HL-60 (cell line): Measurements from ENCODE around the gene NCOA3.
"Not testable (repeated sequence)": the region's sequence is repeated elsewhere in the genome, so short reads cannot be mapped to it uniquely, and the experiment has no call there.

Experiments used
- DNase-seq, 2 experiments: peaks; one replicate each; pipeline ENCODE4 v3.0.0-alpha.2; 2010 to 2020; ENCODE audit warnings: low read depth in 1 of 2, low spot score in 1 of 2
- H3K27ac ChIP-seq: fragments of 250-450 bp; sonication (Bioruptor Pico); replicated peaks from 2 replicates; pipeline ENCODE4 v1.5.1; 2020; ENCODE audit warnings: mild to moderate bottlenecking, moderate library complexity
- H3K27me3 ChIP-seq: fragments of 250-450 bp; sonication (Bioruptor Pico); 2 replicates; pipeline ENCODE4 v1.5.1; 2021; ENCODE audit warnings: mild to moderate bottlenecking, moderate library complexity; ENCODE audit not compliant: insufficient read depth, poor library complexity, severe bottlenecking
- H3K4me3 ChIP-seq: replicated peaks from 2 replicates; pipeline ENCODE4 v1.5.1; 2011; ENCODE audit warnings: mild to moderate bottlenecking, control low read depth, low read length; ENCODE audit not compliant: insufficient read depth
- GABPA ChIP-seq: IDR thresholded peaks from 2 replicates; pipeline ENCODE4 v1.6.1; 2012; ENCODE audit warnings: low read depth
- POLR2AphosphoS5 ChIP-seq: IDR thresholded peaks from 2 replicates; pipeline ENCODE4 v1.6.1; 2012; ENCODE audit warnings: low read depth
- REST ChIP-seq: IDR thresholded peaks from 2 replicates; pipeline ENCODE4 v1.6.1; 2012; ENCODE audit warnings: low read depth; ENCODE audit not compliant: insufficient replicate concordance
- SPI1 ChIP-seq: IDR thresholded peaks from 2 replicates; pipeline ENCODE4 v1.6.1; 2012; ENCODE audit warnings: low read depth, mild to moderate bottlenecking, borderline replicate concordance
- TF ChIP-seq, protein P1 (sequence below): IDR thresholded peaks from one replicate; pipeline ENCODE4 v1.5.1; 2011; ENCODE audit warnings: low read length, control low read depth, inconsistent platforms; ENCODE audit not compliant: insufficient read depth

Gene NCOA3

GRCh38 chr20:47461120-47461685 is 40.5 kb upstream of the NCOA3 start:
- DNase-seq, result no peak
- Histone ChIP-seq H3K4me3 (no peak overlapping the region), H3K27ac (no peak overlapping the region), H3K27me3 (no peaks in the 10 kb centered on the region)
- TF ChIP-seq SPI1 (no peak), REST (no peak), GABPA (no peak), POLR2AphosphoS5 (no peak)
- TF ChIP-seq, protein P1, sequence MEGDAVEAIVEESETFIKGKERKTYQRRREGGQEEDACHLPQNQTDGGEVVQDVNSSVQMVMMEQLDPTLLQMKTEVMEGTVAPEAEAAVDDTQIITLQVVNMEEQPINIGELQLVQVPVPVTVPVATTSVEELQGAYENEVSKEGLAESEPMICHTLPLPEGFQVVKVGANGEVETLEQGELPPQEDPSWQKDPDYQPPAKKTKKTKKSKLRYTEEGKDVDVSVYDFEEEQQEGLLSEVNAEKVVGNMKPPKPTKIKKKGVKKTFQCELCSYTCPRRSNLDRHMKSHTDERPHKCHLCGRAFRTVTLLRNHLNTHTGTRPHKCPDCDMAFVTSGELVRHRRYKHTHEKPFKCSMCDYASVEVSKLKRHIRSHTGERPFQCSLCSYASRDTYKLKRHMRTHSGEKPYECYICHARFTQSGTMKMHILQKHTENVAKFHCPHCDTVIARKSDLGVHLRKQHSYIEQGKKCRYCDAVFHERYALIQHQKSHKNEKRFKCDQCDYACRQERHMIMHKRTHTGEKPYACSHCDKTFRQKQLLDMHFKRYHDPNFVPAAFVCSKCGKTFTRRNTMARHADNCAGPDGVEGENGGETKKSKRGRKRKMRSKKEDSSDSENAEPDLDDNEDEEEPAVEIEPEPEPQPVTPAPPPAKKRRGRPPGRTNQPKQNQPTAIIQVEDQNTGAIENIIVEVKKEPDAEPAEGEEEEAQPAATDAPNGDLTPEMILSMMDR, result no peak

DNA sequence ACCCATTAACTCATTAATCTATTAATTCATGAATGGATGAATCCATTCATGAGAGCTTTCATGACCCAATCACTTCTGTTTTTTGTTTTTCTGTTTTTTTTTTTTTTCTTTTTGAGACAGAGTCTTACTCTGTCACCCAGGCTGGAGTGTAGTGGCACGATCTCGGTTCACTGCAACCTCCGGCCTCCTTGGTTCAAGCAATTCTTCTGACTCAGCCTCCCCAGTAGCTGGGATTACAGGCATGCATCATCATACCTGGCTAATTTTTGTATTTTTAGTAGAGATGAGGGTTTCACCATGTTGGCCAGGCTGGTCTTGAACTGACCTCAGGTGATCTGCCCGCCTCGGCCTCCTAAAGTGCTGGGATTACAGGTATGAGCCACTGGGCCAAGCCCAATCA is 39.8 kb upstream of the NCOA3 start:
- not testable (repeated sequence) for DNase-seq, H3K27ac ChIP-seq, H3K27me3 ChIP-seq, H3K4me3 ChIP-seq

- TF ChIP-seq, protein P1, result peak; percentile 12
- TF ChIP-seq POLR2AphosphoS5, result no peak
- DNase-seq, result peak in 1 of 2 experiments; percentile 84
- Histone ChIP-seq H3K4me3 (no peak overlapping the region), H3K27me3 (no peaks in the 10 kb centered on the region), H3K27ac (no peak overlapping the region)
These were observed 37.1 kb upstream of the NCOA3 start for GRCh38 chr20:47464380-47465101.

DNA sequence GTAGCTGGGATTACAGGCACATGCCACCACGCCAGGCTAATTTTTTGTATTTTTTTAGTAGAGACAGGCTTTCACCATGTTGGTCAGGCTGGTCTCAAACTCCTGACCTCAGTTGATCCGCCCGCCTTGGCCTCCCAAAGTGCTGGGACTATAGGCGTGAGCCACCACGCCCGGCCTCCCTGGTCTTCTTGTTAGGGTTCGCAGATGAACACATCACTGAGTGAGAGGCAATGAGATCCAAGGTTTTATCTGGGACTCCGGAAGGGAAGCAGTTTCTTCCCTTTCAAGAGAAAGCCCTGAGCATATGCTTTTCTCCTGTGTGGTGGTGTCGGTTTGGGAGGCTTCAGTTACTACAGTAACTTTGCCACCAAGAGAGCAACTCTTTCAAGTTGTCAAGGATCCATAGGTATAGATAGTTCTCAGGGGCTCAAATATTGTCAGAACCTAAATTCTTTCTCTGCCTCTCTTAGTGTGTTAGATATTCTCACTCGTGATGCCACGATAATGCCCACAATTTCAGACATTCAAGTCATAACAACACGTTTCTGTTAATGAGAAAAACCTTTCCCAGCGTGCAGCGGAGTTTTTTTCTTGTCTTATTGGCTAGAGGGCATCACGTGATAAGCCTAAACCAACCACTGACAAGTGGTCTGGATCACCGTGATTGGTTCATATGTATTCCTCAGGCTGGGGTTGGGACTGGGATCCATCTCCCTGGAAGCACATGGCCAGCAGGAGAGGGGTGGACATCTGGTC is 36.2 kb upstream of the NCOA3 start:
- no peak overlapping the region for H3K27ac ChIP-seq

More for the DNA sequence above, 36.2 kb upstream of the NCOA3 start:
- TF ChIP-seq, protein P1, result no peak
- TF ChIP-seq SPI1, result no peak
- TF ChIP-seq GABPA, result no peak
- TF ChIP-seq REST, result no peak
- TF ChIP-seq POLR2AphosphoS5, result no peak
- no peak for DNase-seq
- Histone ChIP-seq H3K27me3 (no peaks in the 10 kb centered on the region), H3K4me3 (no peak overlapping the region)
